GM19395 (cell line): ENCODE data around the gene GPR27.

ENCODE experiments used
- ATAC-seq: cut with Tn5 transposase; IDR thresholded peaks from one replicate; pipeline ENCODE4 v1.9.1; 2021; ENCODE audit warnings: mild to moderate bottlenecking, moderate library complexity; ENCODE audit not compliant: unreplicated experiment

Gene GPR27

DNA sequence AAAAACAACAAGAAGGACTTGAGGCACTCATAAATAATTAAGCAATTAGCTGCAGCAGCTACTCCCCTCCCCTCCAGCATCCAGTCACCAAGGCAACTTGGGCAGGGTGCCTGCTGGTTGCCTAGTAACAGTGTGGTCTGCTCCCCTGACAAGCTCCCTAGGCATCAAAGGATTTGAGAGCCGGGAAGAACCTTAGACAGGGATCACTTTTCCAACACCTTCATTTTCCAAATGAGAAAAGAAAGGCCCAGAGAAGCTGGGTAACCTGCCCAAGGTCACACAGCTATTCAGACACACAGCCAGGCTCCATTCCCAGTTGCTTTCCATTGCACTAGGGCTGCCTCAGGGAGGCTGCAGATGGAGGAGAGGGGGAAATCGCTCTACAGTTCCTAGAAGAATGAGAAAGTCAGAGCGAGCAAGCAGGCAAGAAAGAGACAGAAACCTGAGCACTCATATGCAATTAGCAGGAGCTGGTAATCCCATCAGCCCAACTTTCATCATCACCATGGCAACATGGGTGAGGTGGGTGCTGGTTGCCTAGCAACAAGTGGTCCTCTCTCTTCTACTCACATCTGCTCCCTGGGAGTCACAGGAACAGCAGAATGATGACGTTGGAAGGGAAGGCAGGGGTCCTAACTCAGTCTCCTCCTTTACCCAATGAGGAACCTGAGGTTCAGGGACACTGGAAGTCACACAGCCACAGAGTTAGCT lies 24.9 kb upstream of the GPR27 start:
- no peak for ATAC-seq

DNA sequence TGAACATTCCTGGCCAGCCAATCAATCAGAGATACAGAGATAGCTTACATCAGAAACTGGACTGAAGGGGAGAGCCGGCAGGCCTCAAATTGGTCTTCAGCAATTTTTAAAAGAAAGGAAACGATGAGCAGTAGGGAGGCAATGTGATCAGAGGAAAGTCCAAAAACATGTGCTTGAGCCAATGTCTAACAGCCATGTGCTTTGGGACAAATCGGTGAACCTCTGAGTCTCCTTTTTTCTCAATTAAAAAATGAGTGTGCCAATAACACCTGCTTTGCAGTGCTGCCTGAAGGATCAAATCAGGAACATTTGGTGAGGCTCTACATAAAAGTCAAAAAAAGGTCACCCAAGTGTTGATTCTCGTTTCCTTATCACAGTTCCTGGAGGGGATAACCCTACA lies 21.0 kb upstream of the GPR27 start:
- no peak for ATAC-seq

DNA sequence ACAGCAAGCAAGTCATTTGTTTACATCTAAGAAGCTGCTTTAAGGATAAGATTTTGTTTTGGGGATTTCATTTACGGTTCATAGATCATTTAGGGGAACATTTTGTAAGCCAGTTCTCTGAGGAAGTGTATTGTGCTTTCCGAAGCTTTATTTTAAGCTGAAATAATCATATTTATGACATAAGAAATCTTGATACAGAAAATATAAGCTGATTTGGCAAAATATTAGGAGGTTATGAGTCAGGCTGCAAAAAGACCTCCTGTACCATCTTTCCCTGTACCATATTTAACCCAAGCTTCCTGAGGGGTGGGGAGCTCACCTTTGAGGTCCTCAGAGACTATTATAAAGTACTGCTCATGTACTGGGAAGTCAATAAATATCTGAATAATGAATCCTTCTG lies 20.3 kb upstream of the GPR27 start:
- ATAC-seq: no peak

DNA sequence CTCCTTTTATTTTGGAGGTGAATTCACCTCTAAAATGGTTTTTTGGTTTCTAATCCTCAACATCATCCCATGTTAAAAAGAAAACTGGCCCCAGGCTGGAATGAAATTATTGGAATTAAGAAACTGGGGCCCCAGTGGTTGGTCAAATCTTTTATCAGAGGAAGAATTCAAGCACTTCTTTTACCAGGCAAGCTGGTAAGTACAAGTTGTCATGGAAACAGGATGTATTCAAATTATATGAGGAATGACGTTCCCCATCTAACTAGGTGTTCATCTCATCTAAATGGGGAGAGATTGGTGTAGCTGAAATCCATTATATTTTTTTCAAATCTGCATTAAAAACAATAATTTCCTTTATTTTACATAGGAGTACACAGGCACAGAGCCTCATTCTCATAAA lies 18.8 kb upstream of the GPR27 start:
- no peak for ATAC-seq

DNA sequence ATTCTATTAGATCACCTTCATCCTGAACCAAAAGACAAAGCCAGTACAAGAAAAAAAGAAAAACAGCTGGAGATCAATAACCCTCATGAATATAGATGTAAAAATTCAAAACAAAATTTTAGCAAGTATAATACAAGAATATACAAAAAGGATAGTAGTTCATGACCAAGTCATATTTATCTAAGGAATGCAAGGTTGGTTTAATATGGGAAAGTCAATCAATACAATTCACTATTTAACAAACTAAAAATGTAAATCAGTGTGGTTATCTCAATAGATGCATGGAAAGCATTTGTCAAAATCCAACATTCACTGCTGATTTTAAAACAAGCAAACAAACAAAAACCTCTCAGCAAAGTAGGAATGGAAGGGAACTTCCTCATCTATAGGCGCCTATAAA lies 11.0 kb upstream of the GPR27 start:
- no peak for ATAC-seq

DNA sequence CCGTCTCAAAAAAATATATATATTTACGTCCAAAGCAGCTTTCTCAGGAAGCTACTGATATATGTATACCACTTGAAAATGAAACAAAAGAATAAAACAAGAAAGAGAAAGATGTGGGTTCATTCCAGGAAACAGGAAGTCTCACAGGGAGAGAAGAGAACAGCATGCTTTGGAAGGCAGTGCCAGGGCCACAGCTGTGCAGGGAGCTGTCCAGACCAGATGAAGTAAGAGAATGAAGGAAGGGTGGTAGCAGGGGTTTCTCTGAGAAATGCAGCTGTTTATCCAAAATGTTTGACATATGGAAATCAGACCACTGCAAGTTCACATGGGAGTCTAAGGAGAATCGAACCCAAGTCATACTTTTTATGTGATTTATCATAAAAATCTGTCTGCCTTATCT lies 8.9 kb upstream of the GPR27 start:
- no peak for ATAC-seq

DNA sequence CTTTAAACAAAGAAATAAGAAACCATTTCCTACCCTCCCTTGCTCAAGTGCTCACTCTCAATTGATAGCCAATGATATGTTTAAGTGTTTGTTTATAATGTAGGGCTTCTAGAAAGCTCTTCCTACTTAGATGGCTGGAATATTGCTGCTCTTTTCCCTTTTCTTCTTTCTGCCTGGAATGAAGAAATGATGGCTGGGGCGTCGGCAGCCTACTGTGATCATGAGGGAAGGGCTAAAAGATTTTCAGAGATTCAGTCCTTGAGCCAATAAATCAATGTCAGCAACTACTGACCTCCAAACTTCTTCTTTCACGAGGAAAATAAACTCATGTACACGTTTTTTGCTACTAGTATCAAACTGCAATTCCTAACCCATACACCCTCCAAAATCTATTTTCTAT lies 2.1 kb upstream of the GPR27 start:
- ATAC-seq: no peak

DNA sequence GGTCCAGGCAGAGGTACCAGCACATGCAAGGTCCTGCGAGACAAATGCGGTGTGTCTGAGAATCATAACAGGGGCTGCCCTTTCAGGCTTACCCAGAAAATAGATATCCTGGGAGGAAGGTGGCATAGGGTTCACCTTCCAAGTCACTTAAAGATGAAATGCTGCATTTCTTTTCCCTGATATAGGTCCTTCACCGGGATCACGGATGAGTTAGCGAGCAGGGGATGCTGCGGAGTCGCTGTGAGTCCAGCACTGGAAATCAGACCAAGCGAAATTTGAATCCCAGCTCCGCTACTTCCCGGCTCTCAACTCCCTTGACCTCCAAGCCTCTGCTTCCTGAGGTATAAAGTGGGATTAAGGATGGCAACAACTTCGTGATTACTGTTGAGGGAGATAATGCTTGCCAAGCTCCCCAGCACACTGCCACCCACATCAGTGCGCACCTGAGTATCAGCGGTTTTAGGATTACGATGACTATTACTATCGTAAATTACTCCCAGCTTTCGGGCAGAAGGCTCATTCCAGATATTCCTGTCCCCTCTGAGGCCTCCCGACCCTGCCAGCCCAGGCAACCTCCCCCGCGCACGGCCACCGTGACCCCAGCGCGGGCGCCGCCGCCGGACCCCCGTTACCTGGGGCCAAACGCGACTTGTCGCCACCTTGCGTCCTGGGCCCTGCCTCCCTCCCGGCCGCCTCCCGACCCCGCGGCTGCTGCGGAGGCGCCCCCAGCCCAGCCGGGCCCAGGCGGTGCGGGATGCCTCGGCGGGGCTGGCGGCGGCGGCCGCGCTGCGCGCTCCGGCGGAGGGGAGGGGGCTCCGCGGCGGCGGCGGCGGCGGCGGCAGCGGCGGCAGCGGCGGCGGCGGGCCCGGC lies 589 bp upstream of the GPR27 start:
- ATAC-seq: no peak

DNA sequence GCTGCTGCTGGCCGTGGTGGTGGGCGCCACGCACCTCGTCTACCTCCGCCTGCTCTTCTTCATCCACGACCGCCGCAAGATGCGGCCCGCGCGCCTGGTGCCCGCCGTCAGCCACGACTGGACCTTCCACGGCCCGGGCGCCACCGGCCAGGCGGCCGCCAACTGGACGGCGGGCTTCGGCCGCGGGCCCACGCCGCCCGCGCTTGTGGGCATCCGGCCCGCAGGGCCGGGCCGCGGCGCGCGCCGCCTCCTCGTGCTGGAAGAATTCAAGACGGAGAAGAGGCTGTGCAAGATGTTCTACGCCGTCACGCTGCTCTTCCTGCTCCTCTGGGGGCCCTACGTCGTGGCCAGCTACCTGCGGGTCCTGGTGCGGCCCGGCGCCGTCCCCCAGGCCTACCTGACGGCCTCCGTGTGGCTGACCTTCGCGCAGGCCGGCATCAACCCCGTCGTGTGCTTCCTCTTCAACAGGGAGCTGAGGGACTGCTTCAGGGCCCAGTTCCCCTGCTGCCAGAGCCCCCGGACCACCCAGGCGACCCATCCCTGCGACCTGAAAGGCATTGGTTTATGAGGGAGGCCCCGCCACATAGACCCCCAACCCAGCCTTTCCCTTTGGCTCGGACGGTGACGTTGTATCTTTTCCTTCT lies 1.1 kb downstream of the GPR27 start:
- ATAC-seq: no peak

DNA sequence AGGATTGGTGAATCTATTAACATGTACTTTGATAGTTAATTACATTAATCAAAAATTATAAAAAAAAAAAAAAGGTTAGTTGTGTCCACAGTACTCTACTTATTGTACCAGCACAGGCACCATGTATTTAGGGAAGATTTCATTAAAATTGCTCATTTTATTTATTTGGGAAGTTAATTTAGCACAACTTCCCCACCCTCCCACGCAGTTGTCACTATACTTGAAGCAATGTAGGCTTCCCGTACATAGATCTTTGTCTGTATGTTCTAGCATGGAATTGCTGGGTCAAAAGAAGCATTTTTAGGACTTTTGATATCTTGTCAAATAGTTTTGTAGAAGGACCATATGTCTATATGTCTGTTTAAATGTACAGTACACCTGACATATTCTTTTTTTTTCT lies 4.4 kb downstream of the GPR27 start:
- ATAC-seq: no peak

DNA sequence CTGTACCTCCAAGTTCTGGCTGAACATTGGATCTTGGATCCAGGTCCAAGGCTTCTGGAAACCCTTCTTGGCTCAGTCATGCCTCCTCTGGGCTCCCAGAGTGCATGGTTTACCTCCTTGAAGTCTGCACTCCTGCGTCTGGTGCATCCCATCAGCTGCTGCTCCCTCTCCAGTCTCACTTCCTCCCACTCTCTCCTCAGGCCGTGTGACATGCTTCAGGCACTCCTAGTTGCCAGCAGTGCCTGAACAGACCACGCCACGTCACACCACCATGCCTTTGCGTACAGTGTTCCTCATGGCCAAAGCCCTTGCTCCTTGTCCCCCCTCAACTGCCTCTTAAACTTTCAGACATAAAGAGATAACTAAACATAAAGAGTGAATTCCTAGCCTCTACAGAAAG lies 5.7 kb downstream of the GPR27 start:
- ATAC-seq: no peak

DNA sequence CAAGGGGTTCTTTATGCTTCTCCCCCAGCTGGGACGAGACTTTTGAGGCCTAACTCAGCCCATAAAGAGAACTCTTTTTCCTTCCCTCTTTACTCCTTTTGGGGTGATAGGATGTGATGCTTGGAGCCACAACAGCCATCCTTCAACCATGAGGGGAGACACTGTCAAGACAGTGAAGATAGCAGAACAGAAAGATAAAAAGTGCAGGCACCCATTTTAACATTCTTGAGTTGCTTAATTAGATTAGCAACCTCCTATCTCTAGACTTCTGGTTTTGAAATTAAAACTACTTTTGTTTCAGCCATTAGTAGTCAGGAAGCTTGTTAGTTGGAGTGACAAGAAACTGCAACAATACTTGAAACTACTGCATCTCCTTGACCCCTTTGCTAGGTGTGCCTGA lies 6.5 kb downstream of the GPR27 start:
- no peak for ATAC-seq

DNA sequence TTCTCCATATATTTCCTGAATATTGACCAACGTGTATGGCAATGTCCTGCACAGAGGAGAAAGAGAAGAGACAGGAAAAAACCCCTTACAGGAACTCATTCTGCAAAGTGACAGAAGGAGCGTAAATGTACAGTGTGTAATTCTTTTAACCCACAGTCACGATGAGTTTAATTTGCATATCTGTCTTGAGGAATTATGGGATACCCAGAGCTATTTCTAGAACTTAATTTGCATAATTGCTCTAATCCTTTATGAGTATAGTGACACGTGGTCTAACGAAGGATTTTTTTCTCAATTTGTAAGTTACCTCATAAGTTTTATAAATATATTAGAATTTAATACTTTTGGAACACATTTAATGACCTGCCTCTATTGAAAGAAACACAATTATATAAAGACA lies 9.8 kb downstream of the GPR27 start:
- ATAC-seq: no peak

DNA sequence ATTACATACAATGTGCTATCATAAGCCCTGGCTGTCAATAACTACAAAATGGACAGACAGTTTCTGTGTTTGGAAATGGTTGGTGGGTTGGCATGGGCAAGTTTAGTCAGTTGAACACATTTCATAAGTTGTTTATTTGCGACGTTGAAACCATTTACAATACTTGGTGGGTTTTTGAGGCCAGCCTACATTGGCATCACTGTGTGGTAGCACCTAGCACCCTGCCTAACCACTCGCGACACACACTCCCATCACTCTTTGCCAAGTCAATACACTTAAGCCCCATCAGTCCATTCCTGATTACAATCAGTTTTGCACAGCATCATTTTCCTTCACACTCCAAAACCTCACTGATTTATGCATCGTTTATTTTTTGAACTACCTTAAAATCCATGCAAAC lies 17.5 kb downstream of the GPR27 start:
- no peak for ATAC-seq

DNA sequence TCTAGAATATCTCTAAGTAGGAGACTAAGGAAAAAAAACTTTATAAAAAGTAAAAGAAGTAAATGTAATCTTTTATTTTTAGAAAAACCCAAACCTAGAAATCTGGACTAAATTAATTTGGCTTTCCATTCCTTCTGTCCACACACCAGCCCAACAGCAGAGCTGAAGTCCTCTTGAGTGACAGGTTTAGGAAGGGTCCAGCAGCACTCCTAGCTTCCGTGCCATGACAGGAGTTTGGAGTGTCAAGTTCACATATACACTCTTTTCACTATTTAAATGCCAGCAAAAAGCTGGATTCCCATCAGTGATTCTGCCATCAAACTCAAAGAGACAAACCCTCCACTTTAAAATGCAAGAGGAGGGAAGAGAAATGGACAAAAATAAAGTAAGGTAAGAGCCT lies 18.2 kb downstream of the GPR27 start:
- ATAC-seq: no peak

DNA sequence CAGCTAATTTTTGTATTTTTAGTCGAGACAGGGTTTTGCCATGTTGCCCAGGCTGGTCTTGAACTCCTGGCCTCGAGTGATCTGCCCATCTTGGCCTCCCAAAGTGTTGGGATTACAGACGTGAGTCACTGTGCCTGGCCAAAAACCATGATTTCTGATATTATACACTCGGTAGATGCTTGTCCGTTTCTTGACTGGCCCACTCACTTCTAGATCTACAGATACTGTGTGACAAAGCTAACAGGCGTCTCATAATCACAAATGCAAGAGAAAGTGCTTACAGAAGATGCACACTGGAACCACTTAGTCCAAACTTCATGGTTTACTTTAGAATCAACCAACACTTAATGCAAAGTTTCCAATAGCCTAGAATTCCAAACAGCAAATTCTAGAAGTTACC lies 22.9 kb downstream of the GPR27 start:
- no peak for ATAC-seq

DNA sequence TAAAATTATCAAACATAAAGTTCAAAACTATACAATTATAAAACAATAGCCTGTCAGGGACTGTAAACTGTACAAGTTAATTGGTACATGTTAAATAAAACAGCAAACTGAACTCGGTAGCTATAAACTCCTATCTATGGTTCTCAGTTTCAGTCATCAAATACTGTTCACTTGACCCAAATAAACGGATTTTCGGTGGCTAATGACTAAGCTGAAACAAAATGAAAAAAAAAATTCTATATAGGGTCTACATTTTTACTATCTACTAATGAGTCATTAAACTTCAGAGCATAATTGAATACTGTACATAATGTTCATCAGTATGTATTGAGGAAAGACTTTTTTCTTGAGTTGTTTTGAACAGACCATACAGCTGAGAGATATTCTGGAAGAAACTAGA lies 24.7 kb downstream of the GPR27 start:
- no peak for ATAC-seq

DNA sequence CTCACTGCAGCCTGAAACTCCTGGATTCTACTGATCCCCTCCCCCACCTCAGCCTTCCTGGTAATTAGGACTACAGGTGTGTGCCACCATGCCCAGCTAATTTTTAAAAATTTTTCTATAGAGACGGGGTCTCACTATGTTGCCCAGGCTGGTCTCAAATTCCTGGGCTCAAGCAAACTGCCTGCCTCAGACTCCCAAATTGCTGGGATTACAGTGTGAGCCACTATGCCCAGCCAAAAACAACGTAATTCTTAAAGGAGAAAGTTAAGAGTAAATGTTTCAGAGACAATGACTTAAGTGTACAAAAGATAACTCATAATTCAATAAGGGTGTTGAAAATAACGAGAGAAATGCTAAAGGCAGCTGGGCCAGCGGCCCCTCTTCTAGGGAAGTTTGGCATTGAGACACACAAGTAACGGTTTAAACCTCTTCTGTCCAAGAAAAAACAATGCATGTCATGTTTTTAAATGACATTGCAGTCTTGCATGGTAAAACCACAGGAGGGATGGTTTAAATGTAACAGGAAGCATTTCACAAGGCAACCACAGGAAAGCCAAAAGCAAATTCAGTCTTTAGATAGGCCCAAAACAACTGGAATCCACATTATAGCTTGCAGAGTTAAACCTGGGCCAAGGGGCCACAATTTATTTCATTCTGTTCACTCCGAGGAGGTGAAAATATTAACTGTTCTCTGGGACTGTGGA lies 26.2 kb downstream of the GPR27 start:
- ATAC-seq: no peak

DNA sequence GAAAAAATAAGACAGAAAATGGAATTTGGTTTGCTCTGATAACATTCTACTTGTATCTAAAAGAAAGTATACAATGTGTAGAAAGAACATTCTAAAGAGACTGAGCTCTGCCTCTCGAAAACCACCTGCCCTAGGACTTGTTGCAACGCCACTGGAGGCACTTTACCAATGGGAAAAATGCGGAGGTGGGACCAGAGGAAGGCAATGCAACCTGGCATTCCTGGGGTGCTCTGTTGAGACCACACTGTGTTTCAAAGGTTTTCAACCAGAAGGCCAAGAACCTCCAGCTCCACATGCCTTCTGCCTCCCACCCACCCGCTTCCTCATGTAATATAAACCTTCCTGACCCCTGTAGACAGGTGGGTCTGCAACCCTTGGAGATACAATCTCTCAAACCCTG lies 26.8 kb downstream of the GPR27 start:
- no peak for ATAC-seq

DNA sequence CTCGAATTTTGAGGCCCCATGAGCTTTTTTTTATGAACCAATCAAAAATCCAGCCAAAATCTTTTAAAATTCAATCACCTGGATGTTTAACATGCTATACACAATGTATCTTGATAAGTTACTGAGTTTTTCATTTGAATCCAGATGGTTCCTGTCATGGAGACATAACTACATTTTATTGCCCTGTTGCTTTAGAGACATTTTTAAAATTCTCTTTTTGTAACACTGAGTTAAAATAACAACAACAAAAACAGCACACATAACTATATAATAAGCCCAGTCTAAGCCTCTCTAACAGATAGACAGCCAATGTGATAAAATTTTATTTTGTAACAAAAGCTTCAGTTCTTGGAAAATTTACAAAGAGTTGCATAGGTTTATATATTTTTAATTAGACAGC lies 29.5 kb downstream of the GPR27 start:
- ATAC-seq: no peak

DNA sequence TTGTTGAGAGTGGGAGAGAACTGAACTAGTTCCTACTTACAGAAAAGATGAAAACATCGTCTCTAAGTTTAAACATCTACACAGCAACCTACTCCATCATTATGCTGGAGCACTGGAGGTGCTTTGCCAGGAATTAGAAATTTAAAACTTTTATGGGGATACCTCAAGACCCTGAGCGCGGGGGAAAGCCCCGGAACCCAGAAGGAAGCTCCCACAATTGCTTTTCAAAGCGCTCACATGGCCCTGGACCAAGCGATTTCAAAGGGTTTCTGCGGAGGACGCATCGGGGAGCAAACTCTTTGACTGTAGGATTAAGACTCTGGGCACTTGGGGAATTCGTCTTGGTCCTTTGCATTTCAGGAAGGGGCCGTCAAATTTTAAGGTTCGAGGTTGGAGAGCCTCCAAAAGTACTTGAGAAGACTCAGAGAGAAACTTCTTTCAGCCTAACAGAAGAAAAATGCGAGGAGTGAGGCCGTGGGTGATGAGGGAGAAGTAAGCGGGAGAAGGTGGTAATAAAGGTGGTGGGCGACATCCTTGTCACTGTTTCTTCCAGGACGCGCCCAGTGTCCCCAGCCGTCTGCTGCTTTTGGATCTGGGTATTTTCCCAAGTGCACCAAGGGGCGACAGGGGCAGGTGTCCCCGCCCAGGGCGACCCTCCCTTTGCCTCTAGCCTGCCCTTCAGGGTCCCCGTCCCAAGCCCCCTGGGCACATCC lies 30.7 kb downstream of the GPR27 start:
- no peak for ATAC-seq
